ENCODE measurements around the gene NF1.

The NF1 gene

DNA sequence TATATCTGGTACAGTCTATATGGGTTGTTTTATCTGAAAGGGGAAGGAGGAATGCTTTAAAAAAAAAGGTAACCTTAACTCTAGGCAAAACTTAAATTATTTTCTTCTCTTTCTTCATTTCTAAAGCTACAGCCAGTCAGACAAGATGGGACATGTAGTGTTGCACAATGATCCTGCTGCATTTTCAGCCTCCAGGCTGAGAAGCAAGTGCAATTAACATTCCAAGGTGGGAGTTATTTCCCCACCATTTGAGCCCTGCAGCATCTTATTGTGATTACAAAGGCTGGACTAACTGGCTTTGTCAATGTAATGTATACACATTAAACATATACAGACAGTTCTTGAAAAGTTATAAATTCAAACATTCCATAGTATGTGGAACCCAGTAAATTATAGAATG lies 22.6 kb upstream of the NF1 start:
- Histone ChIP-seq H3K4ac (ENCODE audit: low read depth, low read length) (no peak overlapping the region), H3K56ac (ENCODE audit: low read length) (no peak overlapping the region), H3K27ac (ENCODE audit: low read depth, low read length) (no peak overlapping the region), H3K4me3 (ENCODE audit: low read length) (no peak overlapping the region), H3K9ac (ENCODE audit: low read length) (no peak overlapping the region), H2AK5ac (ENCODE audit: low read length) (no peak overlapping the region), H3K79me1 (ENCODE audit: low read length) (no peaks in the 10 kb centered on the region), H2BK15ac (replicated peaks; ENCODE audit: low read depth) (no peak overlapping the region), H3K36me3 (ENCODE audit: control insufficient read depth, insufficient read depth, low read length) (no peaks in the 10 kb centered on the region), H3K27me3 (ENCODE audit: insufficient read depth, low read length, poor library complexity) (no peaks in the 10 kb centered on the region), H3K23ac (ENCODE audit: low read length) (no peak overlapping the region), H3K4me1 (ENCODE audit: control insufficient read depth, low read depth, low read length) (peaks cover 3% of the 10 kb centered on the region), H2BK120ac (ENCODE audit: low read depth, low read length) (no peak overlapping the region), H2BK5ac (ENCODE audit: low read length) (no peak overlapping the region), H3K79me2 (ENCODE audit: control insufficient read depth, insufficient read depth, low read length) (no peaks in the 10 kb centered on the region), H3K18ac (ENCODE audit: low read length) (no peak overlapping the region), H3K4me2 (ENCODE audit: low read length) (no peak overlapping the region), H4K5ac (ENCODE audit: low read length) (no peak overlapping the region), H4K8ac (ENCODE audit: low read depth, low read length) (no peak overlapping the region)
- DNase-seq = peak; percentile 76

DNA sequence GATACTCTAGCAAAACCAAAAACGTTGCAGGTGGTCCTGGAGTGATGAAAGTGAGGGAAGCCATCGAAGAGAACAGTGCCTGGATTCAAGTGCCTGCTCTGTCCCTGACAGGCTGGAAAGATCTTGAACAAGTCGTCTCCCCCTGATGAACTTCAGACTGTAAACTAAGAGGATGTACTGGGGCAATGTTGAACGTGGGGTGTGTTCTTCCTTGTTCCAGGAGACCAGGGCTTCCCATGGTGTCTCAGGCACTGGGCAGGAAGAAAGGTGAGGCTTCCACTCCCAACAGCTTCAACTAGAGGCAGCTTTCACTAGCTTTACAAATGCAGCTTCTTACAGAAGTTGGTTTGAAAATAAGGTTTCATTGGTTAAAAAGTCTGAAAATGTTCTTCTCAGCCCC lies 21.4 kb upstream of the NF1 start:
- H3K4ac ChIP-seq (ENCODE audit: low read depth, low read length) = no peak overlapping the region
- no peak overlapping the region for H4K5ac ChIP-seq (ENCODE audit: low read length)
- H2BK5ac ChIP-seq (ENCODE audit: low read length) = no peak overlapping the region
- H2BK15ac ChIP-seq (replicated peaks; ENCODE audit: low read depth) = no peak overlapping the region
- no peaks in the 10 kb centered on the region for H3K79me2 ChIP-seq (ENCODE audit: control insufficient read depth, insufficient read depth, low read length)
- H3K4me2 ChIP-seq (ENCODE audit: low read length) = no peak overlapping the region
- H3K27me3 ChIP-seq (ENCODE audit: insufficient read depth, low read length, poor library complexity) = no peaks in the 10 kb centered on the region
- no peak overlapping the region for H3K9ac ChIP-seq (ENCODE audit: low read length)
- no CpG with 5 or more reads among the region's 4 CpGs for WGBS (ENCODE audit: extremely low coverage, insufficient coverage, low lambda C conversion rate)
- no peak overlapping the region for H2AK5ac ChIP-seq (ENCODE audit: low read length)
- no peak overlapping the region for H3K27ac ChIP-seq (ENCODE audit: low read depth, low read length)
- no peak overlapping the region for H2BK120ac ChIP-seq (ENCODE audit: low read depth, low read length)
- no peak overlapping the region for H3K56ac ChIP-seq (ENCODE audit: low read length)
- H3K23ac ChIP-seq (ENCODE audit: low read length) = no peak overlapping the region
- H3K4me3 ChIP-seq (ENCODE audit: low read length) = no peak overlapping the region
- peaks cover 3% of the 10 kb centered on the region for H3K4me1 ChIP-seq (ENCODE audit: control insufficient read depth, low read depth, low read length)
- no peak overlapping the region for H4K8ac ChIP-seq (ENCODE audit: low read depth, low read length)
- no peaks in the 10 kb centered on the region for H3K79me1 ChIP-seq (ENCODE audit: low read length)
- no peak overlapping the region for H3K18ac ChIP-seq (ENCODE audit: low read length)
- no peaks in the 10 kb centered on the region for H3K36me3 ChIP-seq (ENCODE audit: control insufficient read depth, insufficient read depth, low read length)
- no peak for DNase-seq

DNA sequence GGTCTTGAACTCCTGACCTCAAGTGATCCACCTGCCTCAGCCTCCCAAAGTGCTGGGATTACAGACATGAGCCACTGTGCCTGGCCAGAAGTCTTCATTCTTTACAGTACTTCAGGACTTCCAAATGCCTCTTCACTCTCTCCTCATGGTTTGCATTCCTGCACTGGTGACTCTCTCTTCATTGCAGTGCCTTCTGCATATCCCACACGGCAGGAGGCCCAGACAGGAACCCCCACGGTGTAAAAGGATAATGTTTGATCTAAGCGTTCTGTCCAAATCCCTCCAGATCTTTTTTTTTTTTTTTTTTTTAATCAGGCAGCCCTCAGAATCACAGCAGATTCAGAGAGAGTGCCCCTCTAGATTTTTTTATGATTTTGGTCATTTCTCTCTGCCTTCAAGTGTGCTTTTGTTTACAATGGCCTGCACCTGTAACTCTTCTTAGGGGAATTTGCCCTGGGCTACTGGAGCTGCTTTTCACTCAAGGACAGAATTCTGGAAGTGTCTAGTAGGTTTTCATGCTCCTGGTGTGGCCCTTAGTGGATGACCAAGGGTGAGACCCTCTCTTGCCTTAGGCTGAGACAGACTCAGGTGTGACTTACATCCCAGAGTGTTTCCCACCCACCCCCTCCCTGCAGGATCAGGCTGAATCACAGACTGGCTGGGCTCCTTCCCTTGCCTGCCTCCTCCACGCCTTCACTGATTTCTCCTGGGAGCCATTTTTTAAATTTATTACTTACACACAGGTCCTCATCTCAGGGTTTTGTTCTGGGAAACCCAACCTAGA lies 19.8 kb upstream of the NF1 start:
- Histone ChIP-seq H3K23ac (ENCODE audit: low read length) (no peak overlapping the region), H3K4me2 (ENCODE audit: low read length) (no peak overlapping the region), H3K9ac (ENCODE audit: low read length) (no peak overlapping the region), H2BK120ac (ENCODE audit: low read depth, low read length) (no peak overlapping the region), H2BK15ac (replicated peaks; ENCODE audit: low read depth) (no peak overlapping the region), H3K27me3 (ENCODE audit: insufficient read depth, low read length, poor library complexity) (no peaks in the 10 kb centered on the region), H2AK5ac (ENCODE audit: low read length) (no peak overlapping the region), H3K27ac (ENCODE audit: low read depth, low read length) (peak overlapping the region; percentile 43), H3K79me2 (ENCODE audit: control insufficient read depth, insufficient read depth, low read length) (no peaks in the 10 kb centered on the region), H2BK5ac (ENCODE audit: low read length) (no peak overlapping the region), H3K4me3 (ENCODE audit: low read length) (no peak overlapping the region), H4K5ac (ENCODE audit: low read length) (no peak overlapping the region), H3K36me3 (ENCODE audit: control insufficient read depth, insufficient read depth, low read length) (no peaks in the 10 kb centered on the region), H4K8ac (ENCODE audit: low read depth, low read length) (no peak overlapping the region), H3K4me1 (ENCODE audit: control insufficient read depth, low read depth, low read length) (peaks cover 3% of the 10 kb centered on the region), H3K79me1 (ENCODE audit: low read length) (no peaks in the 10 kb centered on the region), H3K56ac (ENCODE audit: low read length) (no peak overlapping the region), H3K4ac (ENCODE audit: low read depth, low read length) (no peak overlapping the region), H3K18ac (ENCODE audit: low read length) (no peak overlapping the region)
- DNase-seq = peak; percentile 93
- WGBS (ENCODE audit: extremely low coverage, insufficient coverage, low lambda C conversion rate) = no CpG with 5 or more reads among the region's 4 CpGs

DNA sequence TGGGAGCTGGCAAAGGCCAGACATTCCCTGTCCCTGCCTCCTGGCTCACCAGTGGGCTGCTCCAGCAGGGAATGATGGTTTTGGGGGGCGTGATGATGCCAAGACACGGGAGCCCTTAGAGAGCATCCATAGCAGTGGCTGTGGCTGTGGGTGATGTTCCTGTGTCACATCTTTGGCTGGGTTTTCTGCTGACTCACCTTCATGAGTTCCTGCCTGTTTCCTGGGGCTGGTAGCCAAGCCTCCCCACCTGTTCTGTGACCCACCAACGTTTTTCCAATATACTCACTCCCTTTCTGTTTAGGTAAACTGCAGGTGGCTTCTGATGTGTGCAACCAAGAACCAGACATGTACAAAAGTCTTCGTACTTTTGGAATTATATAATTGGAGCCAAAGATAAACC lies 16.5 kb upstream of the NF1 start:
- no peak overlapping the region for H3K4ac ChIP-seq (ENCODE audit: low read depth, low read length)
- peaks cover 3% of the 10 kb centered on the region for H3K4me1 ChIP-seq (ENCODE audit: control insufficient read depth, low read depth, low read length)
- H3K27ac ChIP-seq (ENCODE audit: low read depth, low read length) = no peak overlapping the region
- H3K9ac ChIP-seq (ENCODE audit: low read length) = no peak overlapping the region
- no peaks in the 10 kb centered on the region for H3K79me2 ChIP-seq (ENCODE audit: control insufficient read depth, insufficient read depth, low read length)
- no peaks in the 10 kb centered on the region for H3K79me1 ChIP-seq (ENCODE audit: low read length)
- no peaks in the 10 kb centered on the region for H3K27me3 ChIP-seq (ENCODE audit: insufficient read depth, low read length, poor library complexity)
- H3K18ac ChIP-seq (ENCODE audit: low read length) = no peak overlapping the region
- H4K8ac ChIP-seq (ENCODE audit: low read depth, low read length) = no peak overlapping the region
- H3K4me2 ChIP-seq (ENCODE audit: low read length) = no peak overlapping the region
- no peak overlapping the region for H2AK5ac ChIP-seq (ENCODE audit: low read length)
- DNase-seq = no peak
- WGBS (ENCODE audit: extremely low coverage, insufficient coverage, low lambda C conversion rate) = no CpG with 5 or more reads among the region's 4 CpGs
- no peak overlapping the region for H4K5ac ChIP-seq (ENCODE audit: low read length)
- H3K56ac ChIP-seq (ENCODE audit: low read length) = peak overlapping the region; percentile 43
- H3K36me3 ChIP-seq (ENCODE audit: control insufficient read depth, insufficient read depth, low read length) = no peaks in the 10 kb centered on the region
- no peak overlapping the region for H2BK15ac ChIP-seq (replicated peaks; ENCODE audit: low read depth)
- H3K4me3 ChIP-seq (ENCODE audit: low read length) = no peak overlapping the region
- no peak overlapping the region for H2BK120ac ChIP-seq (ENCODE audit: low read depth, low read length)
- no peak overlapping the region for H2BK5ac ChIP-seq (ENCODE audit: low read length)
- no peak overlapping the region for H3K23ac ChIP-seq (ENCODE audit: low read length)

DNA sequence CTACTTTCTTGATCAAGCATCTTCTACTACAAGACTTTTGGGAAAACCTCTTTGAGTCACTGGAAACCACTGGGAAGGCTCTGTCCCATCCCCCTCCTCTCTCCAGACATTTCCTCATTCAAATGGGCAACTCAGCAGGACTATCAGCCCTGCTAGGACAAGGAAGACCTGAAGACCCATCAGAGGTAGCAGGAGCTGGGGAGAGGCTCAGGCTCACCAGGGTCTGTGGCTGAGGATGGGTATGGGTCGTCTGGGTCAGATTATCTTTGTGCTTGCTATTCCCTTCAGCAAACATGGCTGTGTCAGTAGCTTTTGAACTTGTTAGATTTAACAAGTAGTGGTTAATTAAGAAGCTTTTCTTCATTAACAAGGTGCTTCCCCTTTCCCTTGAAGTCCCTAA lies 15.0 kb upstream of the NF1 start:
- H4K8ac ChIP-seq (ENCODE audit: low read depth, low read length) = no peak overlapping the region
- no peaks in the 10 kb centered on the region for H3K27me3 ChIP-seq (ENCODE audit: insufficient read depth, low read length, poor library complexity)
- no peak overlapping the region for H3K4me3 ChIP-seq (ENCODE audit: low read length)
- WGBS (ENCODE audit: extremely low coverage, insufficient coverage, low lambda C conversion rate) = no CpG with 5 or more reads among the region's 1 CpG
- H3K4ac ChIP-seq (ENCODE audit: low read depth, low read length) = no peak overlapping the region
- no peak overlapping the region for H4K5ac ChIP-seq (ENCODE audit: low read length)
- H3K9ac ChIP-seq (ENCODE audit: low read length) = no peak overlapping the region
- H3K56ac ChIP-seq (ENCODE audit: low read length) = no peak overlapping the region
- H2BK15ac ChIP-seq (replicated peaks; ENCODE audit: low read depth) = no peak overlapping the region
- H3K23ac ChIP-seq (ENCODE audit: low read length) = no peak overlapping the region
- H3K18ac ChIP-seq (ENCODE audit: low read length) = no peak overlapping the region
- H3K27ac ChIP-seq (ENCODE audit: low read depth, low read length) = no peak overlapping the region
- peak; percentile 51 for DNase-seq
- no peak overlapping the region for H2AK5ac ChIP-seq (ENCODE audit: low read length)
- no peaks in the 10 kb centered on the region for H3K79me2 ChIP-seq (ENCODE audit: control insufficient read depth, insufficient read depth, low read length)
- H3K79me1 ChIP-seq (ENCODE audit: low read length) = no peaks in the 10 kb centered on the region
- peaks cover 3% of the 10 kb centered on the region for H3K4me1 ChIP-seq (ENCODE audit: control insufficient read depth, low read depth, low read length)
- H2BK120ac ChIP-seq (ENCODE audit: low read depth, low read length) = no peak overlapping the region
- H2BK5ac ChIP-seq (ENCODE audit: low read length) = no peak overlapping the region
- no peak overlapping the region for H3K4me2 ChIP-seq (ENCODE audit: low read length)
- no peaks in the 10 kb centered on the region for H3K36me3 ChIP-seq (ENCODE audit: control insufficient read depth, insufficient read depth, low read length)

DNA sequence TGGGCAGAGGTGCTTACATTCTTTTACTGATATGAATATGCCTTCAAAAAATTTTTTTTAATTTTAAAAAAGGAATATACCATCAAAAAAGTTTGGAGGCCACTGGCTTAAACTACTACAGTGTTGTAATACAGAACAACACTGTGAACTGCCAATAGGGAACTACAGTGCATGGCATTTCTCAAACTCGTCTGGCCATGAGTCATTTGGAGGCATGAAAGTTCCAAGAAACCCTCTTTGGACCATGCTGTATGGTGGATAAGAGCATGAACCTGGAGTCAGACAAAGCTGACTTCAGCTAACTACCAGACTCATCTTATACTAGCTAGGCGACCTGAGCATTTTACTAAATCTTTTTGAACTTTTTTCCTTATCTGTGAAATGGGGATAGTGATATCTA lies 9.2 kb upstream of the NF1 start:
- Histone ChIP-seq H3K4me2 (ENCODE audit: low read length) (no peak overlapping the region), H3K27ac (ENCODE audit: low read depth, low read length) (no peak overlapping the region), H3K79me2 (ENCODE audit: control insufficient read depth, insufficient read depth, low read length) (no peaks in the 10 kb centered on the region), H3K4me1 (ENCODE audit: control insufficient read depth, low read depth, low read length) (no peaks in the 10 kb centered on the region), H3K79me1 (ENCODE audit: low read length) (no peaks in the 10 kb centered on the region), H2BK120ac (ENCODE audit: low read depth, low read length) (no peak overlapping the region), H4K8ac (ENCODE audit: low read depth, low read length) (no peak overlapping the region), H3K4me3 (ENCODE audit: low read length) (no peak overlapping the region), H3K9ac (ENCODE audit: low read length) (no peak overlapping the region), H2BK5ac (ENCODE audit: low read length) (no peak overlapping the region), H3K27me3 (ENCODE audit: insufficient read depth, low read length, poor library complexity) (no peaks in the 10 kb centered on the region), H3K36me3 (ENCODE audit: control insufficient read depth, insufficient read depth, low read length) (no peaks in the 10 kb centered on the region), H4K5ac (ENCODE audit: low read length) (no peak overlapping the region), H3K23ac (ENCODE audit: low read length) (no peak overlapping the region), H3K18ac (ENCODE audit: low read length) (no peak overlapping the region), H3K4ac (ENCODE audit: low read depth, low read length) (no peak overlapping the region), H2AK5ac (ENCODE audit: low read length) (no peak overlapping the region), H2BK15ac (replicated peaks; ENCODE audit: low read depth) (no peak overlapping the region), H3K56ac (ENCODE audit: low read length) (no peak overlapping the region)
- WGBS (ENCODE audit: extremely low coverage, insufficient coverage, low lambda C conversion rate) = no CpG with 5 or more reads among the region's 2 CpGs
- DNase-seq = no peak
